SK-N-SH (cell line): ENCODE results near the gene TAOK2.

Source experiments
- CTCF ChIP-seq: fragments of 200-600 bp; sonication (generic); IDR thresholded peaks from 2 replicates; pipeline ENCODE4 v1.6.1; 2017; ENCODE audit warnings: antibody characterized with exemption, mild to moderate bottlenecking, moderate library complexity
- REST ChIP-seq: IDR thresholded peaks from 2 replicates; pipeline ENCODE4 v1.6.1; 2012; ENCODE audit warnings: mild to moderate bottlenecking, low read depth, low read length, moderate library complexity
- TF ChIP-seq, protein P1 (sequence below): IDR thresholded peaks from 2 replicates; pipeline ENCODE4 v1.4.0; 2012; ENCODE audit warnings: low read depth, borderline replicate concordance

DNA sequence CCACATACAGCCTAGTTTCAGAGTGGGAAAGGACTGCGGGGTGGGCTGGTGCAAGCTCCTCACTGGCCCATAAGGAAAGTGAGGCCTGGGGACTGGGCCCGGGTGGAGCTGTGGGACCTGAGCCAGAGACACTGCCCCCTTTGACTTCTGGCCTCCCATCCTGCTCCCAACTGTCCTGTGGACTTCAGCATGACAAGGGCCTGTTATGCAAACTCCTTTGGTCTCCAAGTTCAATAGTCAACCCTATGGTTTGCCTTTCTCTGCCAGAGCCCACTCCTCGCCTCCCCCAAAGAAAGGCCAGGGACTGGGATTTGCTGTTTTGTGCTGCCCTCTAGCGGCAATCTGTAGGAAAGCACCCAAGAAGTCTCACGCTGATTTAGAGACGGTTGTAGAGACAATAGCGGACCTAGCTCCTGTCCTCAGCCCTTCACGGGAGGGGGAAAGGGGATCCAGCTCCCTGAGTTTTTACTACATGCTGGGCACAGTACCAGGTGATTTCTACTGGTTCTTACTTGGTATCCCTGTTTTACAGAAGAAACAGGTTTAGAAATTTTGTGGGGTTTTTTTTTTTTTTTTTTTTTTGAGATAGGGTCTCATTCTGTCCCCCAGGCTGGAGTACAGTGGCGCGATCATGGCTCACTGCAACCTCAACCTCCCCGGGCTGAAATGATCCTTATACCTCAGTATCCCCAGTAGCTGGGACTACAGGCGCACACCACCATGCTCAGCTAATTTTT, 58.6 kb downstream of the TAOK2 start:
- TF ChIP-seq CTCF = peak; percentile 90
- TF ChIP-seq REST = no peak
- TF ChIP-seq, protein P1, sequence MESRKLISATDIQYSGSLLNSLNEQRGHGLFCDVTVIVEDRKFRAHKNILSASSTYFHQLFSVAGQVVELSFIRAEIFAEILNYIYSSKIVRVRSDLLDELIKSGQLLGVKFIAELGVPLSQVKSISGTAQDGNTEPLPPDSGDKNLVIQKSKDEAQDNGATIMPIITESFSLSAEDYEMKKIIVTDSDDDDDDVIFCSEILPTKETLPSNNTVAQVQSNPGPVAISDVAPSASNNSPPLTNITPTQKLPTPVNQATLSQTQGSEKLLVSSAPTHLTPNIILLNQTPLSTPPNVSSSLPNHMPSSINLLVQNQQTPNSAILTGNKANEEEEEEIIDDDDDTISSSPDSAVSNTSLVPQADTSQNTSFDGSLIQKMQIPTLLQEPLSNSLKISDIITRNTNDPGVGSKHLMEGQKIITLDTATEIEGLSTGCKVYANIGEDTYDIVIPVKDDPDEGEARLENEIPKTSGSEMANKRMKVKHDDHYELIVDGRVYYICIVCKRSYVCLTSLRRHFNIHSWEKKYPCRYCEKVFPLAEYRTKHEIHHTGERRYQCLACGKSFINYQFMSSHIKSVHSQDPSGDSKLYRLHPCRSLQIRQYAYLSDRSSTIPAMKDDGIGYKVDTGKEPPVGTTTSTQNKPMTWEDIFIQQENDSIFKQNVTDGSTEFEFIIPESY = no peak
